B cell (primary cell): ENCODE results near the gene AZIN2. TPM values are rescaled to one million over a fixed set of nuclear protein-coding genes. Genes with fewer than 3 reads are reported as not detected.

ENCODE experiments used
- ATAC-seq: fragments of 200-7000 bp; cut with Tn5 transposase; one replicate; pipeline ENCODE4 v1.10.0; 2021; ENCODE audit warnings: low read depth, mild to moderate bottlenecking, moderate number of reproducible peaks, moderate library complexity
- CTCF ChIA-PET: fragments of 350-600 bp; sonication (Branson Sonifier 250); formaldehyde crosslinking; loops from one replicate; lab custom pipeline; 2021; ENCODE audit warnings: antibody characterized with exemption, inconsistent platforms; lab: Charles Lee
- POLR2A ChIA-PET: fragments of 350-600 bp; sonication (Branson Sonifier 250); formaldehyde crosslinking; loops from one replicate; lab custom pipeline; 2021; ENCODE audit warnings: antibody characterized with exemption; lab: Charles Lee
- DNase-seq: peaks from one replicate; pipeline ENCODE4 v3.0.0; 2013
- H2AFZ ChIP-seq: 2 replicates; pipeline ENCODE4 v1.6.1; 2012; ENCODE audit warnings: mild to moderate bottlenecking, low read depth, low read length; ENCODE audit not compliant: insufficient read depth, poor library complexity, severe bottlenecking
- H3K27ac ChIP-seq, 2 donors: 1 replicate in 1 of 2; 2 replicates in 1 of 2; pipeline ENCODE4 v1.5.1; 2012 to 2013; ENCODE audit warnings: low read length in 2 of 2, mild to moderate bottlenecking in 2 of 2, moderate library complexity in 1 of 2
- H3K27me3 ChIP-seq, 4 experiments: fragments of 200-600 bp in 1 of 4; sonication (generic) in 1 of 4; replicated peaks in 1 of 4; 1 replicate in 2 of 4; 2 replicates in 2 of 4; pipeline versions ENCODE4 v1.6.1 to v1.7.0; 2013 to 2016; ENCODE audit warnings: low read length in 3 of 4, mild to moderate bottlenecking in 2 of 4, mixed read lengths in 1 of 4, moderate library complexity in 1 of 4; ENCODE audit not compliant: insufficient read depth in 4 of 4, control insufficient read depth in 3 of 4; ENCODE audit errors: control extremely low read depth in 1 of 4
- H3K36me3 ChIP-seq, 2 experiments: replicated peaks in 1 of 2; 1 replicate in 1 of 2; 2 replicates in 1 of 2; pipeline versions ENCODE4 v1.6.1 to v1.7.1; 2013; ENCODE audit warnings: low read length in 1 of 2; ENCODE audit not compliant: insufficient read depth in 2 of 2, control insufficient read depth in 1 of 2; ENCODE audit errors: control extremely low read depth in 1 of 2, extremely low read depth in 1 of 2
- H3K4me1 ChIP-seq, 2 donors: fragments of 200-600 bp in 1 of 2; sonication (generic) in 1 of 2; 1 replicate in 1 of 2; 2 replicates in 1 of 2; pipeline versions ENCODE4 v1.5.1 to v1.6.1; 2013 to 2017; ENCODE audit warnings: low read length in 2 of 2; ENCODE audit not compliant: control insufficient read depth in 2 of 2, insufficient read depth in 2 of 2
- H3K4me2 ChIP-seq: replicated peaks from 2 replicates; pipeline ENCODE3; 2012; ENCODE audit warnings: mild to moderate bottlenecking, low read depth, low read length; ENCODE audit not compliant: poor library complexity, severe bottlenecking
- H3K4me3 ChIP-seq, 5 experiments: fragments of 200-600 bp in 1 of 5; sonication (generic) in 1 of 5; 1 replicate in 3 of 5; 2 replicates in 2 of 5; pipeline versions ENCODE4 v1.5.1 to v1.7.0; 2011 to 2016; ENCODE audit warnings: low read length in 4 of 5, mild to moderate bottlenecking in 4 of 5, low read depth in 2 of 5, control low read depth in 1 of 5, moderate library complexity in 1 of 5; ENCODE audit not compliant: insufficient read depth in 1 of 5; ENCODE audit errors: control extremely low read depth in 1 of 5, extremely low read depth in 1 of 5
- H3K79me2 ChIP-seq: fragments of 200-600 bp; sonication (generic); one replicate; pipeline ENCODE4 v1.6.0; 2016; ENCODE audit warnings: low read length; ENCODE audit not compliant: control insufficient read depth, insufficient read depth
- H3K9ac ChIP-seq: fragments of 200-600 bp; sonication (generic); 2 replicates; pipeline ENCODE4 v1.6.1; 2017; ENCODE audit warnings: mild to moderate bottlenecking, low read length, moderate library complexity
- H3K9me3 ChIP-seq, 3 donors: one replicate each; pipeline versions ENCODE4 v1.6.1 to v1.7.1; 2013; ENCODE audit warnings: low read length in 2 of 3; ENCODE audit not compliant: control insufficient read depth in 2 of 3, insufficient read depth in 1 of 3; ENCODE audit errors: control extremely low read depth in 1 of 3
- H4K20me1 ChIP-seq: 2 replicates; pipeline ENCODE4 v1.6.0; 2012; ENCODE audit warnings: mild to moderate bottlenecking, low read length; ENCODE audit not compliant: insufficient read depth, control insufficient read depth, poor library complexity, severe bottlenecking
- H3K27ac Mint-ChIP-seq: one replicate; pipeline ENCODE4 v1.8.0; 2021; ENCODE audit warnings: mixed read lengths
- H3K27me3 Mint-ChIP-seq: one replicate; pipeline ENCODE4 v1.8.0; 2021; ENCODE audit warnings: mixed read lengths
- H3K4me1 Mint-ChIP-seq: one replicate; pipeline ENCODE4 v1.8.0; 2021; ENCODE audit warnings: mixed read lengths
- H3K4me3 Mint-ChIP-seq: one replicate; pipeline ENCODE4 v1.8.0; 2021; ENCODE audit warnings: mixed read lengths
- H3K9me3 Mint-ChIP-seq: one replicate; pipeline ENCODE4 v1.8.0; 2022; ENCODE audit warnings: mixed read lengths; ENCODE audit not compliant: insufficient read depth
- CTCF ChIP-seq: fragments of 200-600 bp; IDR thresholded peaks from one replicate; pipeline ENCODE4 v1.8.0; 2022; ENCODE audit warnings: antibody characterized with exemption, mild to moderate bottlenecking
- EZH2 ChIP-seq: IDR thresholded peaks from 2 replicates; pipeline ENCODE4 v1.6.1; 2012; ENCODE audit warnings: borderline replicate concordance, low read depth, mild to moderate bottlenecking, moderate library complexity, low read length; ENCODE audit not compliant: insufficient read depth, poor library complexity, severe bottlenecking
- WGBS: methylation state at CpG from one replicate; pipeline ENCODE4 v1.1.5; 2013; ENCODE audit warnings: missing lambda C conversion rate; ENCODE audit not compliant: insufficient coverage; 5-methylcytosine and 5-hydroxymethylcytosine counted together
- intact Hi-C: fragments of 100-400 bp; cut with micrococcal nuclease; formaldehyde crosslinking; loops from one replicate; pipeline ENCODE4 v1.10.0; 2022
- polyA plus RNA-seq: library from polyadenylated mRNA; depleted of rRNA; stranded (reverse); fragments of >200 nt; gene quantifications from 2 replicates; pipeline ENCODE4 v1.2.3, GENCODE V29; 2012
- total RNA-seq, 2 donors: library from RNA; stranded (reverse); fragments of 120-200 nt in 1 of 2; gene quantifications; 1 replicate in 1 of 2; 2 replicates in 1 of 2; pipeline versions ENCODE4 v1.2.3 to v1.2.4, GENCODE V29; 2013 to 2022

AZIN2 gene
- total and polyA plus RNA-seq, 2 donors (not counting 1 experiment from before 2014, with no cell fraction given) = 0.33 to 5.9 TPM

DNA sequence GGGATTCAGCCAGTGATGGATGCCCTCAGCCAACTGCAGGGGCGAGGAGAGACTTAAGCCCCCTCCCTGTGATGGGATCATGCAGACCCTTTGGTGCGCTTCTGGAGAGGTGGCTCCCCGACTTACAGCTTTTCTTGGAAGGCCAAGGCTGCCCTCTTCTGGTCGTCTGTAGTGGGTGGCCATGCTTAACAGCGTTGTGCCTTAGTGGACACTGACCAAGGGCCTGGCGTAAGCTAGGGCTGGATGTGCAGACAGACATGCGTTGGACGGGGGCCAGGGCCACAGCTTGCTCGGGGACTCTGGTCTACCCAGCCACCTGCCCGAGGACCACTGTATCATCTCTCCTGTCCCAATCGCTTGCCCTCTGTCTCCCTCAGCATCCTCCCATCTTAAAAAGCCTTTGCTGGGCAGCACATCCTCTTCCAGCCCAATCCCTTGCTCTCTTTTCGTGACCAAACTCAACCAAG lies 5.5 kb downstream of the AZIN2 start:
- H3K4me3 Mint-ChIP-seq = no peak overlapping the region
- WGBS = 33% methylated on average over 12 of the region's 12 CpGs

More for the DNA sequence above, 5.5 kb downstream of the AZIN2 start:
- peaks cover 19 to 24% of the 10 kb centered on the region in 2 donors for H3K4me1 ChIP-seq
- H3K27me3 Mint-ChIP-seq = peaks cover 10% of the 10 kb centered on the region
- H3K79me2 ChIP-seq = no peaks in the 10 kb centered on the region
- H3K9ac ChIP-seq = no peak overlapping the region
- DNase-seq = peak; percentile 68
- H3K4me3 ChIP-seq = no peak overlapping the region
- peaks cover 32% of the 10 kb centered on the region for H3K4me1 Mint-ChIP-seq
- no peaks in the 10 kb centered on the region for H3K36me3 ChIP-seq
- no peak overlapping the region for H3K27ac ChIP-seq
- no peaks in the 10 kb centered on the region for H3K9me3 ChIP-seq
- peaks cover 0 to 5% (median 2%) of the 10 kb centered on the region in 4 experiments for H3K27me3 ChIP-seq
- TF ChIP-seq EZH2 (no peak), CTCF (peak; percentile 74)
- intact Hi-C loops = no loop called here
- no peaks in the 10 kb centered on the region for H4K20me1 ChIP-seq
- peak; percentile 53 for ATAC-seq
- no peak overlapping the region for H2AFZ ChIP-seq
- no peaks in the 10 kb centered on the region for H3K9me3 Mint-ChIP-seq
- CTCF ChIA-PET = interaction anchor here (0.6 to 11.0 kb wide), 20 partner anchors 8 to 385 kb away, joined by 3 to 118 read pairs (median 6); no protein-coding TSS in a partner anchor
- H3K27ac Mint-ChIP-seq = no peak overlapping the region
- peak overlapping the region; percentile 25 for H3K4me2 ChIP-seq
- POLR2A ChIA-PET = no interaction called here
